ENCODE measurements around the gene ERFL.

DNA sequence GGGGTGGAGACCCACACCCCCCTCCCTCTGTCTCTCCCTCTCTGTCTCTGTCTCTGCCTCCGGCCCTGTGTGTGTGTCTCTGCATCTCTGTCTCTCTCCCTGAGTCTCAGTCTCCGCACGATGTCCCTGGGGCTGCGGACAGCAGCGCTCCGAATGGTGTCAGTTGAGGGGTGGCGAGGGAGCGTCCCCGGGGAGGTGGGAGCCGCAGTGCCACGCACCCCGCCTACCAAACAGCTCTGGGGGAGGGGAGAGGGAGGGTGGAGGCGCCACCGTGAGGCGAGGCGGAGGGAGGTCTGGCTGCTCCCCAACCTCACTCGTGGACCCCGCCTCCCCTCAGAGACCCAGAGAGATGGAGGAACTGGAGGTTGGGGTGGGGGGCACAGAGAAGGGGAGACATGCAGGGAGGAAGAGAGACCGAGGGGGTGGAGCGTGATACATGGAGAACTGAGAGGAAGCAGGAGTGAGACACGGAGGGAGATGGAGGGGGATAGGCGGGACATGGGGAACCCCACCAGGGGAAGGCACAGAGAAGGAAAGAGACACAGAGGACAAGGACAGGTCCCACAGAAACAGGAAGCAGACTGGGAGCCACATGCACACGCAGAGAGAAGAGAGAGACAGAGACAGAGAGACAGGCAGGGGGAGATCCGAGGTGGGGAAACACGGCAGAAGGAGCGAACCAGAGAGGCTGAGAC is 7.2 kb downstream of the ERFL start:
- TF ChIP-seq, protein P1, sequence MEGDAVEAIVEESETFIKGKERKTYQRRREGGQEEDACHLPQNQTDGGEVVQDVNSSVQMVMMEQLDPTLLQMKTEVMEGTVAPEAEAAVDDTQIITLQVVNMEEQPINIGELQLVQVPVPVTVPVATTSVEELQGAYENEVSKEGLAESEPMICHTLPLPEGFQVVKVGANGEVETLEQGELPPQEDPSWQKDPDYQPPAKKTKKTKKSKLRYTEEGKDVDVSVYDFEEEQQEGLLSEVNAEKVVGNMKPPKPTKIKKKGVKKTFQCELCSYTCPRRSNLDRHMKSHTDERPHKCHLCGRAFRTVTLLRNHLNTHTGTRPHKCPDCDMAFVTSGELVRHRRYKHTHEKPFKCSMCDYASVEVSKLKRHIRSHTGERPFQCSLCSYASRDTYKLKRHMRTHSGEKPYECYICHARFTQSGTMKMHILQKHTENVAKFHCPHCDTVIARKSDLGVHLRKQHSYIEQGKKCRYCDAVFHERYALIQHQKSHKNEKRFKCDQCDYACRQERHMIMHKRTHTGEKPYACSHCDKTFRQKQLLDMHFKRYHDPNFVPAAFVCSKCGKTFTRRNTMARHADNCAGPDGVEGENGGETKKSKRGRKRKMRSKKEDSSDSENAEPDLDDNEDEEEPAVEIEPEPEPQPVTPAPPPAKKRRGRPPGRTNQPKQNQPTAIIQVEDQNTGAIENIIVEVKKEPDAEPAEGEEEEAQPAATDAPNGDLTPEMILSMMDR (IDR thresholded peaks at IDR 0.05): no peak
- no peak for TF ChIP-seq EZH2 (IDR thresholded peaks at IDR 0.05; ENCODE audit: borderline replicate concordance, insufficient read depth, low read depth, low read length, poor library complexity, severe bottlenecking)
